COLO668 (cell line): ENCODE results near the gene UGT1A7.

Experiments used
- DNase-seq: peaks from one replicate; lab custom pipeline; 2025; ENCODE audit not compliant: unreplicated experiment; lab: John Stamatoyannopoulos, UW

UGT1A7 gene

DNA sequence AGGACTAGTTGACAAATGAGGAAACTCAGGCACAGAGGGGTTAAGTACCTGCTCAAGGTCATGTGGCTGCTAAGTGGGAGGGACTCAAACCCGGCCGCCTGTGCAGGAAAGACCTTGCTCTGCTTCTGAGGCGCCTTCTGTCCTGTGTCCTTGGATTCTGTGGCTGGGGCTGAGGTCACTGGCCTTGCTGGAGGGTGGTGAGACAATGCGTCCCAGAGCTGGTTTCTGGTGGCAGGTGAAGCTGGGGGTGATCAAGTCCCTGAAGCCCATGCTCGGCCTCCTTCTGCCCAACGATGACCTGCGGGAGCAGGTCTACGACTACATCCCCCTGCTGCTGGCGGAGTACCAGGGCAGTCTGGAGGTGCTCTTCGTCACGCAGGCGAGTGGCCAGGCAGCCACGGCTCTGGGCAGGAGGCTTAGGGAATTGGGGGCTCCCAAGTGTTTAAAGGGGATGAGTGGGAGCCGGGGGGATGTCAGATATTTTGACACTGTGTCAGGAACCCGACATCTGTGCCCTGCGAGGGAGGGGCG, 112.5 kb downstream of the UGT1A7 start:
- no peak for DNase-seq

- no peak for DNase-seq
Measured at GRCh38 chr2:233795735-233796171, 114.1 kb downstream of the UGT1A7 start.

GRCh38 chr2:233796254-233796653, 114.6 kb downstream of the UGT1A7 start:
- DNase-seq, result no peak

GRCh38 chr2:233798335-233799086, 116.8 kb downstream of the UGT1A7 start:
- DNase-seq, result no peak

- no peak for DNase-seq
Measured at GRCh38 chr2:233799087-233799665, 117.5 kb downstream of the UGT1A7 start.

DNA sequence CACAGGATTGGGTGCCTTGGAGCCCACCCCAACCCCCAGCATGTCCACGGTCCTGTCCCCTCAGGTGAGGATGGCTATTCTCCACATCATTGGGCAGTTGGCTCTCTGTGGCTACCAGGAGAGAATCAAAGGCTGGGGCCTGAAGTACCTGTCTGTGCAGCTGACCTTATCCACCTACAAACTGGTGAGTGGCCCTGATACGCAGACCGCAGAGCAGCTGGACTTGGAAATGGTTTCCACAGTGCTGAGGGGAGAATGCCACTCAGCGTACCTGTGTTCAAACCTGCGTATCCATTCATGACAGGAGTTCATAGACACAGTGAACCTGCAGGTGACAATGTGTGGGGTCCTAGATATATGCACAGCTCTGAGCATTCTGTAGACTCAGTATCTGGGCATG, 118.0 kb downstream of the UGT1A7 start:
- no peak for DNase-seq

GRCh38 chr2:233800208-233800607, 118.5 kb downstream of the UGT1A7 start:
- no peak for DNase-seq

DNA sequence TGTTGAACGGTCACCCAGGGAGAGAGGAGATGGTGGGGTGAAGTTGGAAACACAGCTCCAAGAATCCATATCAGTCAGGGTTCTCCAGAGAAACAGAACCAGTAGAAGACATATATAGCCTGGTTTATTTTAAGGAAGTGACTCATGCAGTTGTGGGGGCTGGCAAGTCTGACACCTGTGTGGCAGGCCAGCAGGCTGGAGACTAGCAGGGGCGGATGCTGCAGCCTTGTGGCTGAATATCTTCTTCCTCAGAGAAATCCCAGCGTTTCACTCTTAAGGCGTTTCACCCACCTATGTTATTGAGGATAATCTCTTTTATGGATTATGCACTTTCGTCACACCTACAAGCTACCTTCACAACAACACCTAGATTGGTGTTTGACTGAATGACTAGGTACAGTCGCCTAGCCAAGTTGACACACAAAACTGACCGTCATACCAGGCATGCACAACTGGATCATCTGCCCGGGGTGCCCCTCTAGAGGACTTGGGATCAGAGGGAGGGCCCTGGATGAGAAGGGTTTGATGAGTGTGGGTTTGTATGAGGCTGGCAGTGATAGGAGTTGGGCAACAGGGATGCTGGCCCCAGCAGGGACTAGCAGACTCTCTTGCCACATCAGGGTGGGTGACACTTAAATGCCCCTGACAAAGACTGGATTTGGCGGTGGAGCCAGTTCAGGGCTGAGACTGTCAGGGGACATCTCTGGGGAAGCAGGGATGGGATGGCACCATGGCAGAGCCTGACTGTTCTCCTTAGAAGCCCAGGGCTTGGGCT, 119.8 kb downstream of the UGT1A7 start:
- DNase-seq, result no peak

- no peak for DNase-seq
Measured at GRCh38 chr2:233802132-233802815, 120.6 kb downstream of the UGT1A7 start.

DNA sequence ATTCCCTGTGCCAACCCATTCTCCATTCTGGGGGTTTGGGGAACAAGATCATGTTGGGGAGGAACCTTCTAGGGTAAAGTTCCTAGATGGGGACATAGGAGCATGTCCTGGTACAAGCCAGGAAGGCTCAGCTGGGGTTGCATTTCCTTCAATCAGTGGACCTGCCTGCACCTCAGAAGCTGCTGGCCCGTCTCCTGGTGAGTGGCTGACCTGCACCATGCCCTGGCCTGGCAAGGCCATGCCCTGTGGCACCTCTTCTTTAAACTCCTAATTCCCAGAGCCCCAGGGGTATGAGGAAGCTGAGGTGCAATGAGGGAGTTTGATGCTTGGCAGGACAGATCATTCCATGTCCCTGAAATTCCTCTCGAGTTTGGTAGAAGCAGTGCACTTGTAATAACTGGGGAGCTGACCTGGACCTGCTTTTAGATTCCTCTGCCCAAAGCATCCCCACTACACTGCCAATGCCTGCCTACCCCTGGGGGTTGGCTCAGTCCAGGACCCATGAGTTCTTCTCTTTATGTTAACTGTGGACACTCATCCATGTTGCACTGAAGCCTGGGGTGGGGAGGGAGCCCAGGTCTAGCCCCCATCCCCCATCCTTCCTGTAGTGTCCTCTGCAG, 121.7 kb downstream of the UGT1A7 start:
- DNase-seq, result no peak

DNA sequence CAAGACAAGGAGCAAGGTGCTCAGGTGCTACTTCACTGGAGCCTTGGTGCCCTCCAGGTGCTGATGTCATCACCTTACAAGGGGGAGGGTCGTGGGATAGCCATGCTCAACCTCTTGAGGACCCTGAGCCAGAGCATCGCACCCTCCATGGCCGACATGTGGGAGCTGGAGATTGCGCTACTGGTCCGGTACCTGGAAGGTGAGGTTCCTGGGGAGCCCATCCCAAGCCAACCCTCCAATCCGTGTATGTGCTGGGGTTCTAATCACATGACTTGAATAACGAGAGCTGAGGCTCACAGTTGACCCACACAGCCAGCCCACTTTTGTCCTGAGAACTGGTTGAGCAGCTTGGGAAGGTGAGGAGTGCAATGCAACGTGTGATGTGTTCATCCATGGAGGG, 122.3 kb downstream of the UGT1A7 start:
- no peak for DNase-seq

GRCh38 chr2:233807215-233807865, 125.6 kb downstream of the UGT1A7 start:
- DNase-seq, result no peak

- DNase-seq, result no peak
Measured at GRCh38 chr2:233807966-233808935, 126.5 kb downstream of the UGT1A7 start.

- DNase-seq, result no peak
Measured at GRCh38 chr2:233810385-233810784, 128.7 kb downstream of the UGT1A7 start.

- DNase-seq, result no peak
Measured at GRCh38 chr2:233811087-233811486, 129.4 kb downstream of the UGT1A7 start.

- DNase-seq, result no peak
Measured at GRCh38 chr2:233811732-233812131, 130.0 kb downstream of the UGT1A7 start.

DNA sequence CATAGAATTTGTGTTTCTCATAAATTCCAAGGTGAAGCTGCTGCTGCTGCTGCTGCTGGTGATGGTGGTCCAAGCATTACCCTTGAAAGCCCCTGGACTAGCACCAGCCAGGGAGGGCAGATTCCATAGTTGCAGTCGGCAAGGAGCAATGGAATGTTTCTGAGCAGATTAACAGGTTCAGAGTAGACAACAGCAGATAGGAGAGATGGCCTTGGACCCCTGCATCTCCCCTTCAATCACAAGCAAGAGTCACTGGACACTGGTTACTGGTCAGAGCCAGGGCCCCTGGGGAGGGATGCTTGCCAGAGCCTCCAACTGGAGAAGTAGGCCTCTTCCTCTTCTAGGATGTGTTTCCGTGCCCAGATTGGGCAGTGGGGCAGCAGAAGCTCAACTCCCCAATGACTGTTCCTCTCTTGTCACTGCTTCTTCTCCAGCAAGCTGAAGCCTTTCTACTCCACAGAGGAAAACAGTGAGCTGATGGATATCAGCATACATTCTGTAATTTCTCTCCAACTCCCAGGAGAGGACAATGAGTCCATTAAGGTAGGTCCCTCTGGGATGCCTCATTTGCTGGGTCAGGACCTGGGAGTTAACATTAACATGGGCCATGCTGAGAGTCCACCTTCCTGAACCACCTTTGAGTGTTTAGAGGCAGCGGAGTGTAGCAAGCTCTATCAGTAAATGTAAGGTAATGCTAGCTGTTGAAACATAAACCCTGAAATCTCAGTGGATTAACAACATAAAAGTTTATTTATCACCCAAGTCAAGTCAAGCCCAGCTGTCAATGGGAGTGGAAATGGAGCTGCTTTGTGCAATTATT, 131.7 kb downstream of the UGT1A7 start:
- no peak for DNase-seq
